ENCODE data around the gene AMBRA1.

- no peak for TF ChIP-seq CTCF (IDR thresholded peaks at IDR 0.05; ENCODE audit: insufficient read depth, low read length)
- TF ChIP-seq POLR2AphosphoS5 (IDR thresholded peaks at IDR 0.05; ENCODE audit: low read depth), result no peak
- no peak for TF ChIP-seq REST (IDR thresholded peaks at IDR 0.05; ENCODE audit: insufficient replicate concordance, low read depth)
- TF ChIP-seq GABPA (IDR thresholded peaks at IDR 0.05; ENCODE audit: low read depth), result no peak
Measured at GRCh38 chr11:46364791-46365190, 229.0 kb downstream of the AMBRA1 start.
